D721Med (cell line): ENCODE results near the gene EIF4G3.

Source experiments
- DNase-seq: peaks from one replicate; pipeline ENCODE4 v3.0.0; 2011; ENCODE audit warnings: low spot score; ENCODE audit not compliant: insufficient read length
- FAIRE-seq: peaks from 2 replicates; lab custom pipeline; 2011; peaks lifted over from hg19 to GRCh38; lab: Jason Lieb, UNC
- TF ChIP-seq, protein P1 (sequence below): IDR thresholded peaks from 2 replicates; pipeline ENCODE4 v1.5.1; 2012; ENCODE audit warnings: mild to moderate bottlenecking, control low read depth; ENCODE audit not compliant: insufficient read depth; ENCODE audit errors: missing control alignments

The EIF4G3 gene

DNA sequence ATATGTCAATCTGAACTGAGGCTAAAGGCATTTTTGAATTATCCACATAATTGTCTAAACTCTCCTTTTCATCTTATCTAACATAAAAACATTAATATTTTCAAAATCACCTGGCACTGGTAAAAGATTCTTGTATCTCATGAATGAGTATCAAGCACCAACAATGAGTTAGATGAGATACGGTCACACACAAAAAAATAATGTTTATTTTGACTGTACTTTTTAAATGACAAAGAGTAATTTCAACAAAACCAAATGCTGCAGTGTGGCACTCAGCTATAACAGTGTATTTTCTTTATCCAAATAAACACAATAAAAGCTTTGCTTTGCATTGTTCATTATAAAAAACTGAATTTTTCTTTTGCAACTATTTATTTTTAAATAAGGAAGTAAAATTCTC, 59.5 kb downstream of the EIF4G3 start:
- TF ChIP-seq, protein P1, sequence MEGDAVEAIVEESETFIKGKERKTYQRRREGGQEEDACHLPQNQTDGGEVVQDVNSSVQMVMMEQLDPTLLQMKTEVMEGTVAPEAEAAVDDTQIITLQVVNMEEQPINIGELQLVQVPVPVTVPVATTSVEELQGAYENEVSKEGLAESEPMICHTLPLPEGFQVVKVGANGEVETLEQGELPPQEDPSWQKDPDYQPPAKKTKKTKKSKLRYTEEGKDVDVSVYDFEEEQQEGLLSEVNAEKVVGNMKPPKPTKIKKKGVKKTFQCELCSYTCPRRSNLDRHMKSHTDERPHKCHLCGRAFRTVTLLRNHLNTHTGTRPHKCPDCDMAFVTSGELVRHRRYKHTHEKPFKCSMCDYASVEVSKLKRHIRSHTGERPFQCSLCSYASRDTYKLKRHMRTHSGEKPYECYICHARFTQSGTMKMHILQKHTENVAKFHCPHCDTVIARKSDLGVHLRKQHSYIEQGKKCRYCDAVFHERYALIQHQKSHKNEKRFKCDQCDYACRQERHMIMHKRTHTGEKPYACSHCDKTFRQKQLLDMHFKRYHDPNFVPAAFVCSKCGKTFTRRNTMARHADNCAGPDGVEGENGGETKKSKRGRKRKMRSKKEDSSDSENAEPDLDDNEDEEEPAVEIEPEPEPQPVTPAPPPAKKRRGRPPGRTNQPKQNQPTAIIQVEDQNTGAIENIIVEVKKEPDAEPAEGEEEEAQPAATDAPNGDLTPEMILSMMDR: no peak
- DNase-seq: no peak
- no peak for FAIRE-seq

DNA sequence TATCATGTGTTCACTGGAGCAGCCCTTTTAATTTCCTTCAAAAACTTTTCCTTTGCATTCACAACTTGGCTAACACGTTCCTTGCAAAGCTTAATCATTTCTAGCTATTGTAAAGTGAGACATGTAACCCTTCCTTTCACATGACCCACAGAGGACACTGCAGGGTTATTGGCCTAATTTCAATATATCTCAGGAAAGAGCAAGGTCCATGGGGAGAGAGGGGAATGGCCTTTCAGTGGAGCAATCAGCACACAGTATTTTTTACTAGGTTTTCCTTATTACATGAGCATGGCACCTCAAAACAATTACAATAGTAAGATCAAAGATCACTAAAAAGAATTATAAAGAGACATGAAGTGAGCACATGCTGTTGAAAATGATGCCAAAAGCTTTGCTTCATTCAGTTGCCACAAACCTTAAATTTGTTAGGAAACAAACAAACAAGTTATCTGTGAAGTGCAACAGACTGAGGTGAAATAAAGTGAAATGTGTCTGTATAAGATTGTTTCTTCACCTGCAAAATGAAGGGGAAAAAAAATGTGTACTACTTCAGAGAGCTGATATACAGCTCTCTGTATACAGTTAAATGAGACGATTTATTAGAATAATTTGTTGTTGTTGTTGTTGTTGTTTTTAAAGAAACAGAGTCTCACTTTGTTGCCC, 61.5 kb downstream of the EIF4G3 start:
- TF ChIP-seq, protein P1: no peak
- DNase-seq (no peak), FAIRE-seq (no peak)

DNA sequence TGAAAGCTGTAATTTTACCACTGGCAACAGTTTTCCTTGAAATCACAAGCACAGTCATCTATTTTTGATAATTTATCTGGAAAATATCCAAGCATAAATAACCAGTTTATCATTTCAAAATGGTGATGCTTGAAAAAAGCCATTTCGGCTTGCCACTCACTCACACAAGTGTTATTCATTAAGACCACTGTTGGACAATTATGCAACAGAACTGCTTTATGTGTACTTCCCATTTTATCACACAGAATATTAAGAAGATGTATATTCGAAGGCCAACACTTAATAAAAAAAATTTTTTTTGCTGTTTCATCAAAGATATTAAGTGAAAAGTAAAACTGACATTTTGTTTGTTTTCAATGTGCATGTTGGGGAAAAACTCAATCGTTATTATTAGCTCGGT, 62.3 kb downstream of the EIF4G3 start:
- TF ChIP-seq, protein P1: no peak
- FAIRE-seq: no peak
- no peak for DNase-seq

DNA sequence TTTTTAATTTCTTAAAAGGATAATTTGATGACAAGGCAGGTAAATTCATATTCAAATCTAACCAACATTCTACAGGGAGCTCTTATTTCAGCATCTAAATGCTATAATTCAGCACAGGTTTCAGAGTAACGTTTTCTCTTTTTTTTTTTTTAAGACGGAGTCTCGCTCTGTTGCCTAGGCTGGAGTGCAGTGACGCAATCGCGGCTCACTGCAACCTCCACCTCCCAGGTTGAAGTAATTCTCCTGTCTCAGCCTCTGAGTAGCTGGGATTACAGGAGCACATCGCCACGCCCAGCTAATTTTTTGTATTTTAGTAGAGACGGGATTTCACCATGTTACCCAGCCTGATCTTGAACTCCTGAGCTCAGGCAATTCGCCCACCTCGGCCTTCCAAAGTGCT, 66.5 kb downstream of the EIF4G3 start:
- TF ChIP-seq, protein P1: no peak
- DNase-seq (no peak), FAIRE-seq (no peak)

DNA sequence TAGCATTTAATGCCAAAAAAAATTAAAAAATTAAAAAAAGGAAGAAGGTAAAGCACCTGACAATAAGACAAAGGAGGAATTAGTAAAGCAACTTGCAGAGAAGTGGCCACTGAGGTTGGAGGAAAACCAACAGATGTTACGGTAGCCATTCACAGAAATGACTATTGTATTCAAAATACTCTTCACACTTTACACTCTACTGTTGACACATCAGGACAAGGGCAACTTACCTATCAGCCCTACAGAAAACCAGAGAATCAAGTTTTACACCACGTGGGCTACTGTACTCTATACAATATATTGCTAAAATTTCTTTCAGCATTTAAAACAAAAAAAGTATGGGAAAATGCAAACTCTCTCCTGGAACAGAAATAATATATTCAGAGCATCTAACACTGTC, 70.0 kb downstream of the EIF4G3 start:
- TF ChIP-seq, protein P1: no peak
- DNase-seq (no peak), FAIRE-seq (no peak)

DNA sequence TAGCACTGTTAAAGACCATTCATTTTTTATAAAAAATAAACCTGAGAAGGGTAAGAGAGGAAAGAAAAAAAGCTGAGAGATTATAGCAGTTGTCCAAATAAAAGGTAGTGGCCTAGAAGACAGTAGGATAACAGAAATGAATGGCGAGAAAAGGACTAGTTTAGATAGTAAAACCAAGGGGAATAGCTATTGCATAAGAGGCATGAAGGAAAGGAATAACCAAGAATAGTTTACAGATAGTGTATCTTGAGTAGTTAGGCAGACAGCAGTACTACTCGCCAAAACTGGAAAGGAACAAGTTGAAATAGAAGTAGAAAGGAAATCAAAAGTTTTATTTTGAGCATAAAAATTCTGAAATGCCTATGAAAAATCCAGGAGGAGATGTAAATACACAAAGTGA, 70.5 kb downstream of the EIF4G3 start:
- DNase-seq (no peak), FAIRE-seq (no peak)
- TF ChIP-seq, protein P1: no peak

DNA sequence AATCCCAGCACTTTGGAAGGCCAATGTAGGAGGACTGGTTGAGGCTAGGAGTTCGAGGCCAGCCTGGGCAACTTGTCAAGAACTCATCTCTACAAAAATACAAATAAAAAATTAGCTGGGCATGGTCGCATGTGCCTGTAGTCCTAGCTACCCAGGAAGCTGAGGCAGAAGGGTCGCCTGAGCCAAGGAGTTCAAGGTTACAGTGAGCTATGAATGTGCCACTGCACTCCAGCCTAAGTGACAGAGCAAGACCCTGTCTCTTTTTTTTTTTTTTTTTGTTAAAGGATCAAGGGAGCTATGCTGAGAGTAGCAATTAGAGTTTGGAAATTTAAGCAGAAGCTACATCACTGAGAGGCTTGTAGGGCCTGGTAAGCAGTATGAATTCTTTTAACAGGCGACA, 70.9 kb downstream of the EIF4G3 start:
- DNase-seq (no peak), FAIRE-seq (no peak)
- TF ChIP-seq, protein P1: no peak
